ENCODE data around the gene TMEM11. TPM values are rescaled to one million over a fixed set of nuclear protein-coding genes. Genes with fewer than 3 reads are reported as not detected.

The TMEM11 gene
- total RNA-seq, 2 donors from 2014 or later = 28.6 to 44.8 TPM

DNA sequence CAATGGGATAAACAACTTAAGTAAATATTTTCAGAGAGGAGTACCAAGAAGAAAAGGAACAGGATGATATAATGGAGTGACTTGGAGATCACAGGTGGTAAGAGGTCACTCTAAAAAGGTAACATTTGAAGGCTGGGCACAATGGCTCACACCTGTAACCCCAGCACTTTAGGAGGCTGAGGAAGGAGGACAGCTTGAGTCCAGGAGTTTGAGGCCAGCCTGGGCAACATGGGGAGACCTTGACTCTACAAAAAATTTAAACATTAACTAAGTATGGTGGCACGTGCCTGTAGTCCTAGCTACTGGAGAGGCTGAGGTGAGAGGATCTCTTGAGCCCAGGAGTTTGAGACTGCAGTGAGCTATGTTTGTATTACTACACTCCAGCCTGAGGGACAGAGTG, 3.4 kb upstream of the TMEM11 start:
- intact Hi-C loops (cut with DNase I) = no loop called here
- Histone ChIP-seq H3K27ac (no peak overlapping the region), H3K9me3 (no peaks in the 10 kb centered on the region), H3K27me3 (no peaks in the 10 kb centered on the region), H3K9ac (ENCODE audit: low read depth in 2 of 2, low read length in 2 of 2) (no peak overlapping the region), H3K4me1 (peaks cover 3% of the 10 kb centered on the region), H3K36me3 (no peaks in the 10 kb centered on the region), H3K4me3 (no peak overlapping the region)
- no peak for DNase-seq
- TF ChIP-seq CTCF (IDR thresholded peaks at IDR 0.05) = no peak

DNA sequence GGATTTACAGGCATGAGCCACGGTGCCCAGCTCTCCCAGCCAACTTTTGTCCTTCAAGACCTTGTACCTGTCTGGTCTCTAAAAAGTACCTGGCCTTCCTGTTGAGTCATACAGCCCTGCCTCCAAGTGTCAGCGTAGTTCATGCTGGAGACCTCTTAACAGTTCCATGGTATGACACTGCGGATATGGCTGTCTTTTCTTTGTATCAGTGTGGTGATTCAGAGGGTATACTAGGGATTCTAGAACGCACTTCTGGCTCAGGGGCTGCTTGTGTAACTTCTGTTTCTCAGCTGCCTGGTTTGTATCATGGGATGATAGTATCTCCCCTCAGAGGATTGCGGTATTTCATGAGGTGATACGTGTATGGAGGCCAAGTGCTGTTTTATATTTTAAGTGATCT, 2.0 kb upstream of the TMEM11 start:
- Histone ChIP-seq H3K36me3 (no peaks in the 10 kb centered on the region), H3K27me3 (no peaks in the 10 kb centered on the region), H3K4me3 (no peak overlapping the region), H3K27ac (no peak overlapping the region), H3K9ac (ENCODE audit: low read depth in 2 of 2, low read length in 2 of 2) (no peak overlapping the region), H3K9me3 (no peaks in the 10 kb centered on the region), H3K4me1 (peaks cover 15% of the 10 kb centered on the region)
- intact Hi-C loops (cut with DNase I) = no loop called here
- TF ChIP-seq CTCF (IDR thresholded peaks at IDR 0.05) = no peak
- no peak for DNase-seq

DNA sequence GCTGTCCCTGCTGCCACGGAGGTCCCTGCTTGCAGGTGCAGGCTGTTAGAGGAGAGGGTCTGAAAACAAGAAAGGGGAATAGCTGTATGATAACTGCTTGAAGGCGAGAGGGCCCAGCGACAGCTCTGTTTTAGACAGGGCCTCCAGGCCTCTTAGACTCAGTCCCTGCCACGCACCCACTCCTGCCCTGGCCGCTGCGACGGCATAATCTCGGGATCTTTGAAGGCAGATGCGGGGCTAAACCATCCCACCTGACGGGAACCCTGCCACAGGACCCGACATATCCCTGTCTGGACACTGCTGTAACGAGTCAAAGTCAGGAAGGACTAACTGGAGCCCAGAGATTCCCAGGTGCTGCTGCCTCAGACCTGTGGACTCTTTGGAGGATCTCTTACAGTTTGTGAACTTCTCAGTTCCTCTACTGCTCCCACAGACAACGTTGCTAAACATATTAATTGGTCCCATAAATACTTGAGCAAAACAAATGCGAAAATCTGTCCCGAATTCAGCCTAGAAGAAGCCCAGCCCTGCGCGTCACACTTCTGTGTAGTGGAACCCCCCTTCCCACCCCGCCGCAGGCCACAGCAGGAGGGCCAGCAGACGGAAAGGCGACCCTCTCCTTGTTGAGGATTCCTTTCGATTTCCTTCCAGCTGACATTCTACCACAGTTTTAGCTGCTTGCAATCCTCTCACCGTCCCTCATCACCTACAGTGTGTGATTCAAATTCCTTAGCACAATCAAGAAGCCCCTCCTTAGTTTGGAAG, 998 bp upstream of the TMEM11 start:
- peak overlapping the region; percentile 90 for H3K27ac ChIP-seq
- no peaks in the 10 kb centered on the region for H3K9me3 ChIP-seq
- peaks cover 22% of the 10 kb centered on the region for H3K4me1 ChIP-seq
- no peak for TF ChIP-seq CTCF (IDR thresholded peaks at IDR 0.05)
- H3K4me3 ChIP-seq = peak overlapping the region; percentile 97
- no peak for DNase-seq
- no peaks in the 10 kb centered on the region for H3K36me3 ChIP-seq
- no peaks in the 10 kb centered on the region for H3K27me3 ChIP-seq
- intact Hi-C loops (cut with DNase I) = no loop called here
- H3K9ac ChIP-seq (ENCODE audit: low read depth in 2 of 2, low read length in 2 of 2) = peak overlapping the region; percentile 77 to 95

DNA sequence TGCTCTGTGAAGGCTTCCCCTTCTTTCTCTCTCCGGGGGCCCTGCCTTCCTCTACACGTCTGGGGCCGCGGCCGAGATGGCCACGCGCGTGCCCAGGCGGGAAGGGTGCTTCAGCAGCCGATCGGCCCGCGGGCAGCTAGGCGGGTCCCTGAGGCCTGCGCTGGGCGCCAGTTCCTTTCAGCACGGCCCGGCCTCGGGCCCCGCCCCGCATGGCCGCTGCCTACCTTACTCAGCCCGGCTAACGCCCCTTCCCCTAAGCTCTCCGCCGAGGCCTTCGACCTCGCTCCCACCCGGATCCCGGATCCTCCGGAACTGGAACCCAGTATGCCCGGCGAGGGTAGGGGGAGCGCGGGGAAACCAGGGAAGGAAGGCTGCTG, 335 bp downstream of the TMEM11 start:
- intact Hi-C loops (cut with DNase I) = no loop called here
- Histone ChIP-seq H3K27ac (peak overlapping the region; percentile 90), H3K9ac (ENCODE audit: low read depth in 2 of 2, low read length in 2 of 2) (peak overlapping the region; percentile 91 to 92), H3K27me3 (no peaks in the 10 kb centered on the region), H3K36me3 (no peaks in the 10 kb centered on the region), H3K4me1 (peaks cover 22% of the 10 kb centered on the region), H3K4me3 (peak overlapping the region; percentile 97), H3K9me3 (no peaks in the 10 kb centered on the region)
- TF ChIP-seq CTCF (IDR thresholded peaks at IDR 0.05) = no peak
- DNase-seq = no peak

- Histone ChIP-seq H3K36me3 (no peaks in the 10 kb centered on the region), H3K4me1 (peaks cover 22% of the 10 kb centered on the region), H3K27me3 (no peaks in the 10 kb centered on the region), H3K9ac (ENCODE audit: low read depth in 2 of 2, low read length in 2 of 2) (peak overlapping the region; percentile 91 to 92), H3K9me3 (no peaks in the 10 kb centered on the region), H3K27ac (peak overlapping the region; percentile 90), H3K4me3 (peak overlapping the region; percentile 97)
- TF ChIP-seq CTCF (IDR thresholded peaks at IDR 0.05) = no peak
- intact Hi-C loops (cut with DNase I) = no loop called here
- no peak for DNase-seq
Measured at GRCh38 chr17:21212826-21213637, 929 bp downstream of the TMEM11 start.
